Testis (tissue), 2 donors: ENCODE results near the gene CRACDL.

Source experiments
- POLR2A ChIP-seq: fragments of 450-650 bp; IDR thresholded peaks from one replicate; pipeline ENCODE4 v1.6.1; 2017; ENCODE audit warnings: antibody characterized with exemption, mild to moderate bottlenecking, moderate library complexity
- TF ChIP-seq, protein P1 (sequence below), 3 experiments: fragments of 450-650 bp in 2 of 3; fragments of 200-600 bp in 1 of 3; sonication (generic) in 1 of 3; IDR thresholded peaks; one replicate each; pipeline ENCODE4 v1.5.1; 2016 to 2019; ENCODE audit warnings: antibody characterized with exemption in 3 of 3, mild to moderate bottlenecking in 2 of 3, moderate library complexity in 1 of 3

DNA sequence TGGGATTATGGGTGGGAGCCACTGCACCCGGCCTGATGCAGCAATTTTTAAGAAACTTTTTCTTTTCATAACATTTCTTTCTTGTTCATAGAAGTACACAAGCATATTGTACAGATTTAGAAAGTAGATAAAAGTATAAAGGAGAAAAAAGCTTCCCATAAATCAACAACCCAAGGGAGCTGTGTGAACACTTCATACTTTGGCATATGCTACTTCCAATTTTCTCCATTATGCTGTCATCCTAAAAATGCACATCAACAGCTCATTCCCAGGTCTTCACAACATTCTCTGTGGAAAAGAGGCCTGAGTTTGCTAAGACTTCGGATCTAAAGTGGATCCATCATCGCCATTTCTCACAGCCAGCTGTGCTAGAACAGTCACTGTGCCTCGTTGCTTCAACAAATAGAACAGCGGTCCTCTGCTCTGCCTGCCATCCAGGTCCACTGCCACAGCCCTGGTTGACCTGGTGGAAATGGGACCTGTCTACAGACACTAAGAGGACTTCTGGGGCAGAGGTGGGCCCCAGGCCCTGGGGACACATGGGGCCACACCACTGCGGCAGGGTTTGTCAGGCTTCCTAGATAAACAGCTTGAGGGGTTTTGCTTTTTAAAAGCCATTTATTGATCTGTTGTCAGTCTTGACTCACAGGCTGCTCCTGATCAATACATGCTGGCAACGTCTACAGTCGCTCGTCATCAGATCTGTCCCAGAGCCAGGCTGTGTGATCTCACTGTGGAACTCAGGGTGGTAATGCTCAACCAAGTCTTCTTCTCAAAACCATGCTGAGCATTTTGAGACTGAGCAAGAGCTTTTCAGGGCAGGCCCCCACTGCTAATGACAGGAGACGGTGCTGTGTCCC lies 132.4 kb downstream of the CRACDL start:
- TF ChIP-seq, protein P1, sequence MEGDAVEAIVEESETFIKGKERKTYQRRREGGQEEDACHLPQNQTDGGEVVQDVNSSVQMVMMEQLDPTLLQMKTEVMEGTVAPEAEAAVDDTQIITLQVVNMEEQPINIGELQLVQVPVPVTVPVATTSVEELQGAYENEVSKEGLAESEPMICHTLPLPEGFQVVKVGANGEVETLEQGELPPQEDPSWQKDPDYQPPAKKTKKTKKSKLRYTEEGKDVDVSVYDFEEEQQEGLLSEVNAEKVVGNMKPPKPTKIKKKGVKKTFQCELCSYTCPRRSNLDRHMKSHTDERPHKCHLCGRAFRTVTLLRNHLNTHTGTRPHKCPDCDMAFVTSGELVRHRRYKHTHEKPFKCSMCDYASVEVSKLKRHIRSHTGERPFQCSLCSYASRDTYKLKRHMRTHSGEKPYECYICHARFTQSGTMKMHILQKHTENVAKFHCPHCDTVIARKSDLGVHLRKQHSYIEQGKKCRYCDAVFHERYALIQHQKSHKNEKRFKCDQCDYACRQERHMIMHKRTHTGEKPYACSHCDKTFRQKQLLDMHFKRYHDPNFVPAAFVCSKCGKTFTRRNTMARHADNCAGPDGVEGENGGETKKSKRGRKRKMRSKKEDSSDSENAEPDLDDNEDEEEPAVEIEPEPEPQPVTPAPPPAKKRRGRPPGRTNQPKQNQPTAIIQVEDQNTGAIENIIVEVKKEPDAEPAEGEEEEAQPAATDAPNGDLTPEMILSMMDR (IDR thresholded peaks at IDR 0.05) = no peak
- TF ChIP-seq POLR2A = no peak
